GM18498 (cell line): ENCODE measurements around the gene C9orf43.
"Not testable (repeated sequence)": the region's sequence is repeated elsewhere in the genome, so short reads cannot be mapped to it uniquely, and the experiment has no call there.

Experiments
- ATAC-seq: cut with Tn5 transposase; IDR thresholded peaks from one replicate; pipeline ENCODE4 v1.9.1; 2021; ENCODE audit warnings: mild to moderate bottlenecking, moderate library complexity; ENCODE audit not compliant: unreplicated experiment

C9orf43 gene

GRCh38 chr9:113416149-113416721 lies 5.7 kb downstream of the C9orf43 start:
- peak; percentile 96 for ATAC-seq

GRCh38 chr9:113417370-113417769 lies 6.8 kb downstream of the C9orf43 start:
- ATAC-seq = no peak

DNA sequence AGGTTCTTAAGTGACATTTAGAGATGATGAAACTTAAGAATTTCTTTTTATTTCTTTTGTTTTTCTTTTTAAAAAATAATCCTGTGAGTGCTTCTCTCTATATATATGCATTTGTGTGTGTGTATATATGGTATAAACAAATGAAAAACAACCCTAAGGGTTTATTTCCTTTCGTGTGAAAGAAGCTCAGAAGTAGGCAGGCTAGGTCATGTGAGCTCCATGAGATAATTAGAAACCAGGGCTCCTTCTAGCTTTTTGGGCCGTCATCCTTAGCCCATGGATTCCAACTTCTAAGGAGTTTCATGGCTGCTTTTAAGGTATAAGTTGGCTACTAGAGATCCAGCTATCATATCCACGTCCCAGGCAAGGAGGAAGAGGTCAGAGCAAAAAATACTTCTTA lies 11.2 kb downstream of the C9orf43 start:
- ATAC-seq = no peak

DNA sequence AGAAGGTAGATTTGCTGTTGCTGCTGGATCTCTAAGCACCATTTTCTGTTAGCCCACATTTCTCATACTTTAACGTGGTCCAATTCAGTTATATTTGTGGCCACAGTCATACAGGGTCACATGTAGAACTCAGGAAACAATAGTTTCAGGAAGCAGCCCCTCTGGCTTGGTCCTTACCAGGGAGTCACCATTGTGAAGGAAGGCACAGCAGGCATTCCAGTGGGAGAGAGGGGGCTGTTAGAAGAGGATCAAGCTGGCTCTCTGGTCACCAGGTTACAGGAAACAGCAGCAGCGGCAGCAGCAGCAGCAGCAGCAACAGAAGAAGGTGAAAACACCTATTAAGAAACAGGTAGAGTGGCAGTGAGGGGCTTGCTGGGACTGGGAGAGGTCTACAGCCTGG lies 14.5 kb downstream of the C9orf43 start:
- no peak for ATAC-seq

GRCh38 chr9:113426701-113427100 lies 16.2 kb downstream of the C9orf43 start:
- ATAC-seq = no peak

DNA sequence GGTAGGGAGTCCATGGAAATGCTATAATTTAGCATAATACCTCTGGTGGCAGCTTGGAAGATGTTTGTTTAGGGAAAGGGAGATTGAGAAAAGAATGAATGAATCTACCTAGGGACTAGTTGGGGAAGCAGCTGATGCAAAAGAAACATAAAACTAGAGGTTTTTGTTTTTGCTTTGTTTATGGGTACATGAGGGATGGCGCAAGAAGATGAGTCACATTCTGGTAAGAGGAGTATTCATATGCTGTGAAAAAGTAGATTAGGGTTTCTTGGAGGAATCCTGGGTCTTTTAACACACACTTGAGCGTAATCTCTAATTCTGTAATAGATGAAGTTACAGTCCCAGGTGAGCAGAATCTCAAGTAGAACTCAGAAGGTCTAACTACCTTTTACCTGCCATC lies 17.1 kb downstream of the C9orf43 start:
- ATAC-seq = no peak

DNA sequence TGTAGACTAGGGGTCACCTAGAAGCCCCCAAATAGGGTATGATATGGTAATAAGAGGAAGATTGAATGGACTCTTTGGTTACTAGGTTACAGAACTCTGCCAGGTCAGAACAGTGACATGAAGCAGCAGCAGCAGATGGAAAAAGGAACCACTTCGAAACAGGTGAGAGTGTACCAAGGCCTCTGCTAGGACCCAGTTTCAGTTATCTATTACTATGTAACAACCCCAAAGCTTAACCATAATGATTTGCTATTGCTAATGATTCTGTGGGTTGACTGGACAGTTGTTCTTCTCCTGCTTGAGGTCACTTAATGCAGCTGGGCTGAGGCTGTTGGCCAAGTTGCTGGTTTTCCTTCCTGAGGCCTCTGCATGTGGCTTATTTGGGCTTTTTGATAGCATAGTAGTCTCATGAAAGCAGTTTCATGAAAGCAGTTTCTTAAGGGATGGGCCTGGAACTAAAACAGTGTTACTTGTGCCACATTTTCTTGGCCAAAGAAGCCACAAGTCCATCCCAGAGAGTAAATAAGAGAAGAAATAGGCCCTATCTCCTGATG lies 17.6 kb downstream of the C9orf43 start:
- ATAC-seq = no peak

- ATAC-seq = no peak
Measured at GRCh38 chr9:113431191-113431590, 20.6 kb downstream of the C9orf43 start.

DNA sequence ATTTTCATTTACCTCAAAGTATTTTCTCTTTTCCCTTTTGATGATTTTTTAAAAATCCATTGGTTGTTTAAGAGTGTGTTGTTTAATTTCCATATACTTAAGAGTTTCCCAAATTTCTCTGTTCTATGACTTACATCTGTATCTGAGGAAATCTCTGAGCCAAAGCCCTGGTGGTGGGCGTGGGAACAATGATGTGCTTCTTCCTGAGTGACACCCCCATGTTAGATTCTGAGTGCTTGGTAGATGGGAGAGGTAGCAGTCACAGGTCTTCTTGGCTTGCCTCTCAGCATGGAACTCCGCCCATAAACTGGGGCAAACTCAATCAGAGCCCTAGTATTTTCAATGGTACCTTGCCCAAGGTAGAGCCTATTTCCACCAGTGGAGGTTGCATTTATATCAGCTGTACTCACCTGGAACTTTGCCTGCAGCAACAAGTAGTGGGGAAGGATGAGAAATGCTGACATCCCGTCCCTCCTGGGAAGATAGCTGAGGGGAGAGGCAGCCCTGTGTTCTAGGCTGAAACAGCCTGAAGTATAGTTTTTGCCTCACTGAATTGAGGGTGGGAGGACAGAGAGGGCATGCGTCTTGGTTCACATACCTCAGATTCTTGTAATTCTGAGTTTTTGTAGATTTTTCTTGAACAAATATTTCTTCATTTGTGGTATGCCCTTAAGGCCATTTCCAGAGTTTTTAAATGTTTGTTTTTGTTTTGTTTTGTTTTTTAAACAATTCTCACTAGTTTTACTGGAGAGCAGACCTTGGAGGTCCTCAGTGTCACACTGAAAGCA lies 26.4 kb downstream of the C9orf43 start:
- no peak for ATAC-seq

- ATAC-seq = not testable (repeated sequence)
Measured at GRCh38 chr9:113437716-113438115, 27.2 kb downstream of the C9orf43 start.

- ATAC-seq = no peak
Measured at GRCh38 chr9:113444736-113445135, 34.2 kb downstream of the C9orf43 start.

- ATAC-seq = no peak
Measured at GRCh38 chr9:113446323-113446740, 35.8 kb downstream of the C9orf43 start.

GRCh38 chr9:113449376-113449775 lies 38.8 kb downstream of the C9orf43 start:
- no peak for ATAC-seq

GRCh38 chr9:113452113-113452605 lies 41.6 kb downstream of the C9orf43 start:
- ATAC-seq = no peak

DNA sequence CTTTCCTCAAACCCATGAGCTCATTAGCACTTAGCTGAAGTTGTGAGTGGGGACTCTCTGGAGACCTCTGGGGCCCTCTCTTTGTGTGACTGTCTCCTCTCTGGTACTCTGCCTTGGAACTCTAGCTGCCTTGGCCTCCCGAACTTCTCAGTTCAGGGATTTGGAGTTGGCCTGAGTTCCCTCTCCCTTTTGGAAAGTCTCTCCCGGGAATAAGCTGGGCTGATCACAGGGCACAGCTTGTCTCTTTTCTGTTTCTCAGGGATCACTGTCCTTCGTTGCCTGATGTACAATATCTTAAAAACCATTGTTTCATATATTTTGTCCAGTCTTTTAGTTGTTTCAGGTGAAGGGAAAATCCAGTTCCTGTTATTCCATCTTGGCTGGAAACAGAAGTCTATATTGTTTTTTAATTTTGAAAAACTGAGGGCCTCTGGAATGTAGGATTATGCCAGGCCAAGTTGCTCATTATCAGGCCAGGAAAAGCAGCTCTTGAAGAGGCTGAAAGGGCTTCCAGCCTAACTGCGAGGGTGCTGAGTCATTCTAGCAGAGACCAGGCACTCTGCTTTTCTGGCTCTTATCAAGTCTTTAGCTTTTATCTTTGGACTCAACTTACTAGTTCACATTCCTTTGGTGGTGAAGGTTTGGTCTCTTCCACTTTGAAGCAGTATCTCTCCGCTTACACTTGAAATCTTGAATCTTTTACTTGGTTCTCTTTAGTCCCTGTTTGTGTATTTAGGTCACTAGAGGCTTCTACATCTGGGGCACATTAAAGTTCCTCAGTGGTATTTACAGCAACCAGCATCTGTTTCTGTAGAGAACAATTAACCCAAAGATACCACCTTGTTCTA lies 44.6 kb downstream of the C9orf43 start:
- no peak for ATAC-seq

GRCh38 chr9:113456235-113456634 lies 45.7 kb downstream of the C9orf43 start:
- no peak for ATAC-seq

DNA sequence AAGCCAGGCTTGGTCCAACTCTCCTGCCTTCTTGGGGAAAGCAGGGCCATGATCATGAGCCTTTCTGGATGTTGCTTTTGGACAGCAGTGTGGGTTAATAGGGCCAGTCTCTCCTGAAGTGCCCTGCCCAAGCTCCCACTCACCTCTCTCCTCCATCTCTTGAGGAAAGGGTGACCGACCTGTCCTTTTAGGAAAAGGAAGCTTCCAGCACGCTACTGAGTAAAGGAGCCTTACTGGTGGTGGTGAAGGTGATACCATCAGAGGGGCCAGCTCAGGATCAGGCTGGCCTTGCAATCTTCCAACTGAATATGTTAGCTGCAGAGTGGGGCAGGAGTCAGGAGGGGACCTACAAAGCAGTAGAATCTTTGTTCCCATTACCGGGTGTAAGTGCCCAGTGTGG lies 50.7 kb downstream of the C9orf43 start:
- no peak for ATAC-seq

GRCh38 chr9:113461943-113462342 lies 51.4 kb downstream of the C9orf43 start:
- ATAC-seq = no peak

GRCh38 chr9:113462781-113463286 lies 52.3 kb downstream of the C9orf43 start:
- ATAC-seq = no peak

- ATAC-seq = no peak
Measured at GRCh38 chr9:113463418-113464285, 53.1 kb downstream of the C9orf43 start, which contains the start of gene RGS3. Gene RGS3, plus strand, starts transcription at chr9:113463727. Its CDS starts 76 bp downstream, at chr9:113463803.
